GM12892 (cell line): Measurements from ENCODE around the gene PARL.

Source experiments
- POLR2A ChIP-seq: IDR thresholded peaks from 2 replicates; pipeline ENCODE4 v1.6.1; 2011; ENCODE audit warnings: low read depth, low read length, control low read depth
- TAF1 ChIP-seq: IDR thresholded peaks from 2 replicates; pipeline ENCODE4 v1.6.1; 2011; ENCODE audit warnings: low read depth, mild to moderate bottlenecking, control low read depth, low read length, borderline replicate concordance

- TF ChIP-seq TAF1 (no peak), POLR2A (no peak)
Observed at GRCh38 chr3:183815951-183816475, 68.7 kb downstream of the PARL start.
